DOHH2 (cell line): ENCODE measurements around the gene GALNT17.

Experiments
- CTCF ChIP-seq: fragments of 200-600 bp; sonication (generic); IDR thresholded peaks from one replicate; pipeline ENCODE4 v1.5.1; 2014; ENCODE audit warnings: antibody characterized with exemption, mild to moderate bottlenecking, low read depth, low read length; ENCODE audit not compliant: poor library complexity, severe bottlenecking
- EZH2phosphoT487 ChIP-seq: fragments of 200-600 bp; sonication (generic); IDR thresholded peaks from 2 replicates; pipeline ENCODE4 v1.6.1; 2017; ENCODE audit warnings: borderline replicate concordance, mild to moderate bottlenecking, antibody characterized with exemption, low read length, moderate library complexity, mixed read lengths

GRCh38 chr7:71144963-71145362 lies 13.0 kb downstream of the GALNT17 start:
- TF ChIP-seq EZH2phosphoT487 (no peak), CTCF (no peak)
